ENCODE measurements around the gene CTNNA3.

CTNNA3 gene

GRCh38 chr10:66294538-66294937 is 1401.5 kb downstream of the CTNNA3 start:
- no peak for DNase-seq (ENCODE audit: low read depth in 2 of 2)

DNA sequence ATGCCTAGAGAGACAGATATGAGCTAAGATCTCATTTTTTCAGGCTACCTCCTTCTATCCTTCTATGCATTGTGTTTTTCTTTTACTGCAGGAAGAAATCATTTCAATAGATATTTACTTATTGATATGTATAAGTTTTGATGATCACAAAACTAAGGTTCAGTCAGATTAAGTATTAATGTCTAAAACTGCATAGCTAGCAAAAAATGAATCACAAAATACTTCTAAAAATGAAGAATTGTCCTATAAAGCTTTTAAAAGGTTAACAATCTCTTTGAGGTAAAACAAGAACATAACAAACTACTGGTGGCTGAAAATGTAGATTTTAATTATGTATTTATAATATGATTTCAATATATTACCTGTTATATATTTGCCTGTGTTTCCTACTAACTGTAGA is 1403.1 kb downstream of the CTNNA3 start:
- DNase-seq (ENCODE audit: low read depth in 2 of 2), result no peak

GRCh38 chr10:66292456-66292855 is 1403.5 kb downstream of the CTNNA3 start:
- no peak for DNase-seq (ENCODE audit: low read depth in 2 of 2)

DNA sequence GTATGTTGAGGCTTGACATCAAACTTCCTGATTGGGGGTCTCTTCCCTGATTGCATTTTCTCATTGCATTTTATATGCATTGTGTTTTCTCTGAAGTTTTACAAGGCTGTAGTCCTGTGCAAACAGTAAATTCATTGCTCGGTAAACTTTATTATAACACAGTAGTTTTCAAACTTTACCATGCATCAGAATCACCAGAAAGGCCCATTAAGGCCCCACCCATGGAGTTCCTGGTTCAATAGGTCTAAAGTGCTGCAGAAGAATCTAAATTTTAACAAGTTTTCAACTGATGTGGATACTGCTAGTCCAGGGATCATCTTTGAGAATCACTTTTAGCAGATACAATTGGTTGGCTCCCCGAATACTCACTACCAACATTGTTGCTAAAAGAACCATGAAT is 1404.9 kb downstream of the CTNNA3 start:
- no peak for DNase-seq (ENCODE audit: low read depth in 2 of 2)

DNA sequence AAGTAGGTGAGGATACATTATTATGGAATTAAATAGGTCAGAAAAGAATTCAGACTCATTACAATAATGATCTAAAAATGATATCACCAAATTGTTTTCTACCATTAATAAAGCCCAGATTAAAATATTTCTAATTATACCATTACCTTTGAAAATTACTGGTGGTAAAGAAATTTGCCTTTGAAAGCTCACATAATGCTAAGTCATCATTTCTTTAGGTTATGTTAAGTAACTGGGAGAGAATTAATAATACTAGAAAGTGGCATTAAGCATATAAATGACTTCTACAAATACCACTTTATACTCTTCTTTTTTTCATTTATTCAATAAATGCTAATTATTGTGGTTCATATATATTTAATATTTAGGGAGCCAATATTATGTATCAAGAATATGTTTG is 1411.4 kb downstream of the CTNNA3 start:
- DNase-seq (ENCODE audit: low read depth in 2 of 2), result no peak

GRCh38 chr10:66283874-66284464 is 1412.0 kb downstream of the CTNNA3 start:
- DNase-seq (ENCODE audit: low read depth in 2 of 2), result no peak

DNA sequence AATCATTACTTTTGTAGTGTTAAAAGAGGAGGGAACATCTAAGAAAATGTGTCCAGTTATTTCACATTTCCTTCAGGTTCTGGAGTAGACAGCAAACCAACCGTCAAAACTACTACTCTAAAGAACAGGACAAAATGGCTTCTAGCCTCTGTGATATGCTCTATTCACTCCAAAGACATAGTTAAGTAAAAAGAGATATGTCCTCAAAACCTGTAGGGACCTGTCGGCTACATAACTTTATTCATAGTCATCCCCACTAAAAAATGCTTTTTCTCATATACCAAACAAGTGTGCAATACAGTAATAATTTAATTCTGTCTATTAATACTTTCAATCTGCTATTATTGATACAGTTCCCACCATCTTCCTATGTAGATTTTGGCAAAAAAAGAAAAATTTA is 1412.9 kb downstream of the CTNNA3 start:
- no peak for DNase-seq (ENCODE audit: low read depth in 2 of 2)

DNA sequence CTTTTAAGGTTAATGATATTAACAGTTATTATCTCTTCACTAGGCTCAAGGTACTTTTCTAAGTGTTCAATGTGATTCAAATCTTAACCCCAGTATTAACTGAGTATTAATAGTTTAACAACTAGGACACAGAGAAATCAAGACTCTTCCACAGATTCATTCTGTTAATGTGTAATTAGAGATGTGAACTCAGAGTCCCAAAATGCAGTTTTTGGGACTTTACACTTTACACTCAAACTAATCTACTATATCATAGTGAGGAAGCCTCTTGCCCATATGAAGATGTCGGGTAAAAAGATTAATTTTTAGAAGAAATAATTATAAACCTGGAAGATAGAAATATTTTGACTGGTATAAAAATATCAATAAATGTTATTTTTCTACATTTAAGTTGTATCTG is 1414.7 kb downstream of the CTNNA3 start:
- DNase-seq (ENCODE audit: low read depth in 2 of 2), result no peak

DNA sequence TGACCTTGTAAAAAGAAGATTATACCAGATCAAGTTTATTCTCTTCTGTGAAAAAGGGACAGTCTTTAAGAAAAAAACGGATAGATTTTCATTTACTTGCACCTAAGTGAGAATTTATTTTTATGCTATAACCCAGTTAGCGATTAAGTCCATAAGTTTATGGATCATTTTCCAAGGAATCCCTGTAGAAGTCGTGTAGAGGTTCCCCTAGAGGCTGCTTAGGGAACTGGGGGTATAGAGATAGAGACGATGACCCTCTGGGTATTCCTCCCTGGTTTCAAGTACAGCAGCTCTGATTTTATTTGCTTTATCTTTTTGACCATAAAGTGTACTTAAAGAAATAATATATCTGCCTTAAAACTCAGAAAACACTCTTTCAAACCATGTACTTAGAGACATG is 1418.5 kb downstream of the CTNNA3 start:
- DNase-seq (ENCODE audit: low read depth in 2 of 2), result no peak

DNA sequence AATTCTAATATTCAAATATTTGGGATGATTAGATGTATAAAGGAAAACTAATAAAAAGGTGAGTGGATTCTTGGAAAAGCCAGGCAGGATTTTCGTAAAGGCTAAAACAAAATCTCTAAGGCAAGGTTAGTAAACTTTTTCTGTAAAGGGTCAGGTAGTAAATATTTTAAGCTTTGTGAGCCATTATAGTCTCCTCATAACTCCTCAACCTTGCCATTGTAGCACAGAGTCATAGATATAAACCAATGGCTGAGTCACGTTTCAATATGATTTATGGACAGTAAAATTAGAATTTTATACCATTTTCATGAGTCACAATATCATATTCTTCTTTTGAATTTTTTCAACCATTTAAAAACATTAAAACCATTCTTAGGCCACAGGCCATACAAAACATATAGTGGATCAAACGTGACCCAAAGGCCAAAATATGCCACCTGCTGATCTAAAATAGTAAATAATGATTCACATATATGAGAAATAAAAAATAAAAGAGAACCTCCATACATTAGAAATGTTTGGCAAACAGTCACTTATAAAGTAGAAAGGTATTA is 1422.0 kb downstream of the CTNNA3 start:
- no peak for DNase-seq (ENCODE audit: low read depth in 2 of 2)

DNA sequence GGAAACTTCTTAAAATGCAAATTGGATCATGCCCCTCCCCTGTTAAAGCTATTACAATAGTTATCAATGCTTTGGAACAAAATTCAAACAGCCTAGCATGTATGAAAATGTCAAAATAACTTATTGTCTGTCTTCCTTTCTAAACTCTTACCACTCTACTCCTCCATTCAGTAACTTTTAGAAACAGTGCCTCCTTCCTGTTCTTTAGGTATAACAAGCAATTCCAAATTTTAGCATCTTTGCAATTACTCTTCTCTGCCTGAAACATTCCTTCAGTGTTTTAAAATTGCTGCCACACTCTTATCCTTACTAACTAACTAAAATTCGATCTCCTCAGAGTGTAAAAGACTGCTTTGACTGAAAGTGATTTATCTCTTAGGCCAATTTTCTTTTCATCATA is 1430.6 kb downstream of the CTNNA3 start:
- no peak for DNase-seq (ENCODE audit: low read depth in 2 of 2)

GRCh38 chr10:66259836-66260235 is 1436.2 kb downstream of the CTNNA3 start:
- no peak for DNase-seq (ENCODE audit: low read depth in 2 of 2)

- DNase-seq (ENCODE audit: low read depth in 2 of 2), result no peak
Measured at GRCh38 chr10:66258693-66259092, 1437.3 kb downstream of the CTNNA3 start.

DNA sequence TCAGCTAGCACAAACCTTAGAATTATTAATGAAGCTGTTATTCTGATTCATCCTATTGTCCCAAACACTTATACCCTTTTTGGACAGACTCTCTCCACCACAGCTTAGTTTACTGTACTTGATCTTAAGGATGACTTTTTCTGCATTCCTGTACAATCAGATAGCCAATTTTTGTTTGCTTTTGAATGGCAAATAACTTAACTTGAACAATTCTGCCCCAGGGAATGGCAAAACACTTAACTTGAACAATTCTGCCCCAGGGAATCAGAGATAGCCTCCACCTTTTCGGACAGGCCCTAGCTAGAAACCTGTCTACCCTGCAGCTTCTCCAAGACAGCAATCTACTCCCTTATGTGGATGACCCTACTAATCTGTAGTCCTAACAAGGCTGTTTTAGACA is 1438.2 kb downstream of the CTNNA3 start:
- no peak for DNase-seq (ENCODE audit: low read depth in 2 of 2)

GRCh38 chr10:66252986-66253385 is 1443.0 kb downstream of the CTNNA3 start:
- DNase-seq (ENCODE audit: low read depth in 2 of 2), result no peak

DNA sequence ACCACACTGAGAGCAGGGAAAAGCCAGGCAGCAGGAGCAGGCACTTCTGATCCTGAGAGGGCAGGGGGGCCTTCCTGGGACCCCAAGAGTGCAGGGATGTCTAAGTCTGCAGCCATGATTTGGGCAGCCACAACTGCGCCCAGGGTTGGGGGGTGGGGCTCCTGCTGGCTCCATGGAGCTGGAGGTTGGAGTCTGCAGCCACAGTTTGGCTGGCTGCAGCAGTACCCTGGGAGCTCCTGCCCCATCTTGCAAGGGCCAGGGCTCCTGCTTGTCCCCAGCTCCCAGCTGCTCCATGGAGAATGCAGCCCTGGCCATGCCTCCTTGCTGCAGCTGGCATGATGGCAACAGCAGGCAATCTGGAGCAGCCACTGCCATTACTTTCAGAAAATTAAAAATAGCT is 1449.8 kb downstream of the CTNNA3 start:
- no peak for DNase-seq (ENCODE audit: low read depth in 2 of 2)

DNA sequence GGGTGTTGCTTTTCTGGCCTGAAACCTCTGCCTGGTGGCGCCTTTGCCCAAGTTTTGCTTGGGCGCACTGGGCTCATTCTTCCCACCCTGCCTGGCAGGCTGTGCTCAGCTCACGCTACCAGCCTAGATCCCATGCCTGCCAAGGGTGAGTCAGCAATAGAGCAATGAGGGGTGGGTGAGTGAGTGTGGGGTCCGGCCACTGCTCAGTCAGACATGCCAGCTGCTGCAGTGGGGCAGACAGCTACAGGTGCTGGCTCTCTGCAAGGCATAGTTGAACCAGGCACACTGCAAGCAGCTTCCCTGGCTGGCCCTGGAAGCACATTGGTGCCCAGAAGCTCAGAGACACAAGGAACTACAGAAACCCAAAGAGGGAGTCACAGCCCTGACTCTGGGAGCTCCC is 1451.0 kb downstream of the CTNNA3 start:
- DNase-seq (ENCODE audit: low read depth in 2 of 2), result no peak

DNA sequence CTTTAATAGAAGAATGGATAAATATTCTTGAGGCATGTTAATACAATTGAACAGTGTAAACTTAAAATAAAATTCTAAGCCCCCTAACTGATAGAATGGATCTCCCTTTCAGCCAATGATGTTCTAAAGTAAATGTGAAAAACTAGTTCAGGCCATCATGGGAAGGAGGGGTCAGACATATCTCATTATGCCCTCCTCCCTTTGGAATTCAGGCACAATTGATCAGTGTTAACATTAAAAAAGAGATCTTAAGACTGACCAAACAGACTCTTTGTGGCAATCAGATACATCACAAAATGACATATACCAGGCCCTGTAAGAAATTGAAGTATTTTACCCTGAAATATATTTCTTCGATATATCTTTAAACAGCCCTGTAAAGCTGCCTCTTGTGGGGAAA is 1453.1 kb downstream of the CTNNA3 start:
- no peak for DNase-seq (ENCODE audit: low read depth in 2 of 2)

DNA sequence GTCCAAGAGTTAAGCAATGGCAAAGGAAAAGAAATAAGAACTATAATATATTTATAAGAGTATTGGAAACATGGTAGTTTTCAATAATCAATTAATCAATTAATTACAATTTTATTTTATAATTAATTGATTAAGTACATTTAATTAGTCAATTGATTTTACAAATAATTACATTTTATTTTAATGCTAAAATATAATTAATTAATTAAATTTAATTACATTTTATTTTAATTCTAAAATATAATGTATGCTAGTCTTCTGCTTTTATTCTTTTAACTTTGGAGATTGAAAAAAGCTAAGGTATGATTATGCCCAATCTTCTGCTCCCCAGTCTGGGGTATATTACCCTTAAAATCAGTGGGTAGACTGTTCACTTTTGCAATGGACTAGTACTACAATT is 1456.9 kb downstream of the CTNNA3 start:
- DNase-seq (ENCODE audit: low read depth in 2 of 2), result no peak

DNA sequence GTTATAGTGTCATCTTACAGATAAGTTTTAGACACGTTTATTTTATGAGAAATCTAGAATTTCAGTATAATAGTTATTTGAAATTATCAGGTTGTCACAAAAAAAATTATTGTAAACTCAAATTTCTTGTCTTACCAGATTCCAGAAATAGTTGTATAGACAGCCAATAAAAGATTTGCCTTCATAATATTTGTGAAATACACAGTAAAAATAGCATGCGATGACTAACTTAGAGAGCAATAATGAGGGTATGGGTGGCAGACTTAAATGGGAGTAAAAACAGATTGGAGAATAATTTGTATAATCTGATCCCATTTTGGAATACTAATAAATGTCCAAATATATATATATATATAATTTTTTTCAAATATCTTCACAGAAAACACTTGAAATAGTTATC is 1457.7 kb downstream of the CTNNA3 start:
- DNase-seq (ENCODE audit: low read depth in 2 of 2), result no peak

GRCh38 chr10:66234872-66235271 is 1461.1 kb downstream of the CTNNA3 start:
- DNase-seq (ENCODE audit: low read depth in 2 of 2), result no peak

- no peak for DNase-seq (ENCODE audit: low read depth in 2 of 2)
Measured at GRCh38 chr10:66228887-66229286, 1467.1 kb downstream of the CTNNA3 start.

DNA sequence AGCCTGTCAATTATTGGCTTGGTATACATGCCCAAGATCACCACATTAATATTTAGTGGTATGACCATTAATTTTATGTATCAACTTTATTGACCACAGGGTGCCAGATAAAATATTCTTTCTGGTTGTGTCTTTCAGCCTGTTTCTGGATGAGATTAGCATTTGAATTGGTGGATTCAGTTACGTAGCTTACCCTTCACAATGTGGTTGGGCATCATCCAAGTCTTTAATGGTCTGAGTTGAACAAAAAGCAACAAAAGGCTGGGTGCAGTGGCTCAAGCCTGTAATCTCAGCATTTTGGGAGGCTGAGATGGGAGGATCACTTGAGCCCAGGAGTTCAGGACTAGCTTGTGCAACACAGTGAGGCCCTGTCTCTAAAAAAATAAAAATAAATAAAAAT is 1472.3 kb downstream of the CTNNA3 start:
- no peak for DNase-seq (ENCODE audit: low read depth in 2 of 2)

DNA sequence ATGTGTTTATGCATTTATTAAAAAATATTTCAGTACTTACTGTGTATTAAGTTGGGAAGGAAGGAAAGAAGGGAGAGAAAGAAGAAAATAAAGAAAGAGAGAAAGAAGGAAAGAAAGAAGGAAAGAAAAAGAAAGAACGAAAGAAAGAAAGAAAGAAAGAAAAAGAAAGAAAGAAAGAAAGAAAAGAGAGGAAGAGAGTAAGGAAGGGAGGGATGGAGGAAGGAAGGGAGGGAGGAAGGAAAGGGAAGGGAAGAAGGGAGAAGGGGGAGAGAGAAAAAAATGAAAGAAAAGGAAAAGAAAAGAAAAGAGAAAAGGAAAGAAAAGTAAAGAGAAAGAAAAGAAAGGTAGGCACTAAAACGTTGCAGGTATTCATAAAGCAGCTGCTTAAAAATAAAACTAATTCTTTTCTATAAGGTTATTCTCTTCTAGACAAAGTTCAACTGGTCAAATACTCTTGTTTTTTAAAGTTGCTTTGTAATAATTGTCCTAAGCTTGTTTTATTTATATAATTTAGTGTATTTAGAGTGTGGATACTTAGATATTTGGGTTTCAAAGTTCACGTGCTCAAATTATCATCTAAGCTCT is 1473.4 kb downstream of the CTNNA3 start:
- DNase-seq (ENCODE audit: low read depth in 2 of 2), result no peak

Measured in stimulated activated CD8-positive, alpha-beta memory T cell treated with anti-CD3 and anti-CD28 coated beads, Interleukin-7, amount 100 ng/mL, for 4 hours (primary cell).